ENCODE results near the gene MS4A10.

Gene MS4A10

DNA sequence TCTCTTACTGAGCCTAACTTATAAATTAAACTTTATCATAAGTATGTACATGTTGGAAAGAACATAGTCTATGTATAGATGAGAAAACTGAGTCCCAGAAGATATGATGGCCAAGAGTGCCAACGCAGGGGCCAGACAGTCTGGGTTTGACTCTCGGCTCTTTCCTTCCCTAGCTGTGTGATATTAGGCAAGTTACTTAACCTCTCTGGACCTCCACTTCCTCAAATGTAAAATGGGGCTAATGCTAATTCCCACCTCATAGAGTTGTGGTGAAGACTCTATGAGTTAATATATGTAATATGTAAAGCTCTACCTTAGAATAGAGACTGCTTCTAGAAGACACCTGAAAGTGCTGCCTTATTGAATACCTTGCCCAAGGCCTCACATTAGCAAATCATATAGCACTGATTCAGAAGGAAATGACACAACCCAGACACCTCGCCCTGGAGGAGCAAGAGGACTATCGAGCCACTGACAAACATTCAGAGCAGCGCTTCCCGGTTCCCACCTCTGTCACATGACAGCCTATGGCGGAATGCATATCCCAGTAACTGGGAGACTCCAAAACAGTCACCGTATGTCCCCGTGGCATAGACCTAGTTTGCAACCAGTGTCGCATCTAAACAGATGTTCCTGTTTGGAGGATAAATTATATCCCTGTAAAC lies 45.5 kb downstream of the MS4A10 start:
- no peak for DNase-seq (ENCODE audit: low spot score)

DNA sequence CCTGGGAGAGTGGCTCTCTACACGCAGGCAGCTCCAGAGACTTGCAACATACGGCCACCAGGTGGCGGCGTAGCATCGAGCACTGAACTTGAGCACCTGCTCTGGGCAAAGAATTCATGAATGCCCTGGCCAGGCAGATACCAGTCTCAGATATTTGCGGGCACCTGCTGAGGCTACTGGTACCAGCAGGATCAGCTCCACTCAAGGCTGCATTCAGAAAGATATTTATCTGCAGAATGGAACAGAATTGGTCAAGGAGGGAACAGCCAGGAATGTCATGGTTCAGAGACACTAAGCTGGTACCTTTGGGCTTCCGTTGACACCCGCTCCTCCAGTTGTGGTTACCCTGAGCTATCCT lies 46.0 kb downstream of the MS4A10 start:
- peak; percentile 88 for DNase-seq (ENCODE audit: low spot score)

DNA sequence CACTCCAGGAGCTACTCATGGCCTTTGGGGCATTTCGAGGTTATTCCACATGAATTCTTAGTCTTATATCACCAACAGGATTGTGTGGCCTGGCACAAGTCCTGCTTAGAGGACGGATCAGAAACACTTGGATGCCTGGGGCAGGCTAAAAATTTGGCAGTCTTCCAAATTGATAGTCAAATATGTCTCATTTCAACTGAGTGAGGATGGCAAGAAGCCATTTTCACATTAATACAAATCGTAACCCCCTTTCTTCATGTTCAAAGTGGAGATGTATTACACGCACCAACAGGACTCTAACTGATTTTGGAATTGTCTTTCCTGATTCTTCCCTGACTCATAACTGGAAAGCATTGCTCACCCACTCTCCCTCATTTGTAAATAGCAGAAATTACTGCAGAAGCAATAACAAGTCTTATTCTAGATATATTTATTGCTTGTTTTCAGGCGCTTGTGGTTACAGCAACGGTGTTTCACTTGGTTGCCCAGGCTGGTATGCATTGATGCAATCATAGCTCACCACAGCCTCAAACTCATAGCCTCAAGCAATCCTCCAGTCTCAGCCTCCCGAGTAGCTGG lies 46.5 kb downstream of the MS4A10 start:
- no peak for DNase-seq (ENCODE audit: low spot score)

DNA sequence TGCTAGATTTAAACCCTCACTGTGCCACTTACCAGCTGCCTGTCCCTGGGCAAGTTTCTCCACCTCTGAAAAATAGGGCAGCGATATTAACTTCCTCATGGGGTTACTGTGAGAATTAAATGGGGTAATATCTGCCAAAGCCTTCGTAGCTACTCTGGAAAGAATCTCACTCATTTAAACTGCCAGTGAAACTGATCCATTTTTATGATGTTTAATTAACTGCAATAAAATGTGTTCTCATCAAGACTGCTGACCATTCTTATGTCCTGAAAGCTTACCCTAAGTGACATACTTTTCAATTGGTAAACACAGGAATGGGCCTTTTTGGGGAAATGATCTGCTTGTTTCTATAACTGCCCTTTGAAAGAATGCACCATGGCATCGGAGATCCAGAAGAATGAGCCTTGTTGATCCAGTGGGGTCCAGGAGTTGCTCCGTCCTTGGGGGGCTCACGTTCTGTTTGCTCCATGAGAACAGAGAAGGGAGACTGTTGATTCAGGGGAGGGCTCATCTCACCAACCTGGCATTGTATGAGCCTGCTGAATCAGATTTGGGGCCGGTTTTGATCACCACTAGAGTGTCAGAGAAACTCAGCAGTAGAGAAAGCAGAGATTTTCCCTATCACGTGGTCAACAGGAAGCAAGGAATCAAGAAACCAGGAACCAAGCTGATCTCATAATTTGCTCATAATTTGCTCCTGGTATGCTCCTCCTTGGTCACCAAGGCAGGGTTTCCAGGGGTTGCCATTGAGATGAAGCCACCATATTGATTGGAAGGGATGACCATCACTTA lies 49.8 kb downstream of the MS4A10 start:
- no peak for DNase-seq (ENCODE audit: low spot score)

DNA sequence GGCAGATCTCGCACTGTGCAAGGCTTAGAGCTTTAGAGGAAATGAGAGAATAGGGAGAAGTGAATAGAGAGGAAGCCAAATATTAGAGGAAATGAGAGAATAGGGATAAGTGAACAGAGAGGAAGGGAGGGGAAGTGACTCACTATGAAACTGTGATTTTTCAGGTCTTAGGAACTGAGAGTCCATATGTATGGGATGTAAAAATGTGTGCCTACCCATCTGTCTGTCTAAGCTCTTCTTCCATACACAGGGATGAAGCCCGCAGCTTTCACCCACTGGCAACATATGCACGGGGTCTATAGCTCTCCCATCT lies 50.4 kb downstream of the MS4A10 start:
- DNase-seq (ENCODE audit: low spot score): no peak

DNA sequence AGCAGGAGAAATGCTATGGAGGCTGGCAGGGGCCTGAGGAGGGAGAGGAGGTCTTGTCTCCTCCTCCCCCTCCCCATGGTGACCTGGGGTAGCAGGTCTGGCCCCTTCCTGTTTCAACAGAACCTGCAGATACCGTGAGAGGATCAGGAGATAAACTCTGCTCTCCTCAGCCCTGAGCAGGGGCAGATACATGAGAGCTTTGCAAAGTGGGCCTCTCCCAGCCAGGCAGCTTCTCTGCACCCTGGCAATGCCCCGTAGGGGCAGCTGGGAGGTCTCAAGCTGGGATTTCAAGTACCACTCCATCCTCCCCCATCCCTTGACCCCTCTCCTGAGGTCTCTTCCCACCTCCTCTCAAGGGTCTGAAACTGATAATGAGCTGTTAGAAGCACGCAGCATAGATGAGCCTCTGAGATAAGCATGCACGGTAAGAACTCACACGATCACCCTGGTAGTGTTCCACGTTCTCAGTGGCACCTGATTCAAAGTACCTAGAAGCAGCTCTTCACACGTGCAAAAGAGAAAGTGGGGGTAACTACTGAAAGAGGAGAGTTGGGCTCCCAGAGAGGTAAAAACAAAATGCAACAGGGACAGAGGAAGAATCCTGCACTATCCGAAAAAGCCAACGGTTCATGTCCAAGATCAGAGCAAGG lies 51.9 kb downstream of the MS4A10 start:
- DNase-seq (ENCODE audit: low spot score): no peak

DNA sequence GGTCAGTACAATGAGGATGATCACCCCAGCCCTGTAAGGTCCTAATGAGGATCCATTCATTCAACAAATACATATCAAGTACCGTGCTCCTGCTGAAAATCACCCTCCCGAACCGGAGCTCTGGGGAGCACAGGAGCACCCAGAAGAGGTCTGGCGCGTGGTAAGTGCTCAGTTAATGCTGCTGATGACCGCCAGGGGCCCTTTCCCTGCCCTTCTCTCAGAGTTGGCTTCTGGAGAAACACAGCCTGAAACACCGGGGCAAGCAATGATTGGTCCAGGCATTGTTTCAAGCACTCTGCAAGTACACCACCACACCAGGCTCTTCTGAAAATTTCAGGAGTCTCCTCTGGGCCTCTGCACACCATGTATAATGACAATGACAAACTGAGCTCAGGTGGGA lies 53.0 kb downstream of the MS4A10 start:
- peak; percentile 61 for DNase-seq (ENCODE audit: low spot score)

DNA sequence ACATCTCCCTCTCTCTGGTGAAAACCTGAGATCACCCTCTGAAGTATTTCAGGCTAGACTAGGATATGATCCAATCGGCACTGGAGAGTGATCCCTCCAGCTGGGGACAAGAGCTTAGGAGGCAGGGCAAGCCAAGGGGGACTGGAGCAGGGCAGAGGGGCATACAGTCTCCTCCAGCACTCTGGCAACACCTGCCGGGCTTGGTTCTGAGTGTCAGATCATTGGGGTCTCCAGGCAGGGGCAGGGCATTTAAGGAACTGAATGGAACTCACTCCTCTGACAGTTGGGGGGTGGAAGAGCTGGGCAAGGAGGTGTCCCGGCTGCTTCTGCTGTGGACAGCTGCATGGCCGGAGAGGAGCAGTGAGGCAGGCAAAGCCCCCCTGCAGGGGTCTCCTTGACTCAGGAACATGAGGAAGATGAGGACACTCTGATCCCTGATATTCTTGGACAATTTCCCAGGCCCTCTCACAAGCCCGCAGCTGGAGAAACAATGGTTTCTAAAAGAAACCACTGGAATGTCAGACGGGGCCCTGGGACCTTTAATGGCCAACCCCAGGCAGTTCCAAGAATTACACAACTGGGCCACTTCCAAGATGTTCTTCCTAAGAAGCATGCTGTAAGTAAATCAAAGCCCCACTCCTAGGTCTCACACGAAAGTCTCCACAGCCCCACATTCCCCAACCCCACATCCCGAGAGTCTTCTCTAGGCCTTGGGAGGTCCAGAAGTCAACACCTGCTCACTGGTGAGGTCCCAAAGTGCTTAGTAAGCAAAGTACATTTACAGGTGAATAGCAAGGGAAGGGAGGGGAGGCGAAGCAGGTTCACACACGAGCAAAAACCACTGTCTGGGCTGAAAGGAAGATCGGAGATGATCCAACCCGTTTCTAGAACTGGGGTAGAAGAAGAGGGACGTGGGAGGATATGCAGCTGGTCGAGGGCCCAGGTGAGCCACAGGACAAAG lies 55.6 kb downstream of the MS4A10 start:
- peak; percentile 91 for DNase-seq (ENCODE audit: low spot score)

DNA sequence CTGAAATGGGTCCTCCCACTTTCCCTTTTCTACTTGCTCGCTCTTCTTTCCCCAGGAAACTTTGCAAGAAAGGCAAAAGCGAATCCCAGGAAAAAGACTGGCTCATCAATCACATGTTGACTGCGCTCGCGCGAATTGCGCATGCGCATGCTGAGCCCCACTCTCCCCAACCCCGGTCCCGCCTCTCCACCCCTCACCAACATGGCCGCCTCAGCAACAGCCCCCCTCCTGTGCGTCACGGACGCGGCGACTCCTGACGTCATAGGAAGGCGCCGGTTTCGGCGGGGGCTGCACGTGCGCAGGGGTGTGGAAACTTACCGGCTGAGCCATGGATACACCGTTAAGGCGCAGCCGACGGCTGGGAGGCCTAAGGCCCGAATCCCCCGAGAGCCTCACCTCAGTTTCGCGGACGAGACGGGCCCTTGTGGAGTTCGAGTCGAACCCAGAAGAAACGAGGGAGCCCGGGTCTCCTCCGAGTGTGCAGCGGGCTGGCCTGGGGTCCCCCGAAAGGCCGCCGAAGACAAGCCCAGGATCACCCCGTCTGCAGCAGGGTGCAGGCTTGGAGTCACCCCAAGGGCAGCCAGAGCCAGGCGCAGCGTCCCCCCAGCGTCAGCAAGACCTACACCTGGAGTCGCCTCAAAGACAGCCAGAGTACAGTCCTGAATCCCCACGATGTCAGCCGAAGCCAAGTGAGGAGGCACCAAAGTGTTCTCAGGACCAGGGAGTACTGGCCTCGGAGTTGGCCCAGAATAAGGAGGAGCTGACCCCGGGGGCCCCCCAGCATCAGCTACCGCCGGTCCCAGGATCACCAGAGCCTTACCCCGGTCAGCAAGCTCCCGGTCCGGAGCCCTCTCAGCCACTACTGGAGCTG lies 56.9 kb downstream of the MS4A10 start, which contains the start of gene CCDC86:
Gene CCDC86, plus strand, starts transcription at position 317 of the 871 bp plus-strand sequence. Its CDS starts 12 bp downstream, at position 329.
- peak; percentile 100 for DNase-seq (ENCODE audit: low spot score)

DNA sequence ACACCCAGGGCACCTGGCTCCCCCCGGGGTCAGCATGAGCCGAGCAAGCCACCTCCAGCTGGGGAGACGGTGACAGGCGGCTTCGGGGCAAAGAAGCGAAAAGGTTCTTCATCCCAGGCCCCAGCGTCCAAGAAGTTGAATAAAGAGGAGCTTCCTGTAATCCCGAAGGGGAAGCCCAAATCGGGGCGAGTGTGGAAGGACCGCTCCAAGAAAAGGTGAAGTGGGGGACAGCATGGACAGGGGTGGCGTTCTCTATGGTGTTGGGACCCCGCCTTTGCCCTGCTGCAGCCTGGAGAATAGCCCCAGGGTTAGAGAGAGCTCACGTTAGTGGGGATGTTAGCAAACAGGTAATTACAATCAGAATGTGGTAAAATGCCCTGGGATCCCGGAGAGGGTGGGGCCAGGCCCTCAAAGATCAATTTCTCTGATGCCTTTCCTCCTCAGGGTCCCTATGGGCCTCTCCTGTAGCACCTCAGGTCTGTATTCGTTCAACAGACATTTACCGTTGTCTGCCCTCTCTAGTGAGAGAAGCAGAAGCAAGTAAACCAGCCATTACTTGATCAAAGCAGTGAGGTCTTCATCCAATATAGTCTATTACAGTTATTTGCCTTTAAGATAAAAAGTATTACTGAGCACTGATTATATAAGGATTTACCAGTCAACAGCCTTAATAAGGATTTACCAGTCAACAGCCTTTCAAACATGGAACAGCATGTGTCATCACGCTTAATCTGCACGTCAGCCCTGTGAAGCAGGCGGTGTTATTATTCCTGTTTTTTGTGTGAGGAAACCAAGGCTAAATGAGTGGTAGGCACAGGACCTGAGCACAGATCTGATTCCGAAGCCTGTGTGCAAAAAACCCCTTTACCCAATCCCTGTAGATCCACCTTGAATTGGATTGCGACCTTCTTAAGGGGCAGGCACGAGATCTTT lies 57.8 kb downstream of the MS4A10 start:
- DNase-seq (ENCODE audit: low spot score): no peak

DNA sequence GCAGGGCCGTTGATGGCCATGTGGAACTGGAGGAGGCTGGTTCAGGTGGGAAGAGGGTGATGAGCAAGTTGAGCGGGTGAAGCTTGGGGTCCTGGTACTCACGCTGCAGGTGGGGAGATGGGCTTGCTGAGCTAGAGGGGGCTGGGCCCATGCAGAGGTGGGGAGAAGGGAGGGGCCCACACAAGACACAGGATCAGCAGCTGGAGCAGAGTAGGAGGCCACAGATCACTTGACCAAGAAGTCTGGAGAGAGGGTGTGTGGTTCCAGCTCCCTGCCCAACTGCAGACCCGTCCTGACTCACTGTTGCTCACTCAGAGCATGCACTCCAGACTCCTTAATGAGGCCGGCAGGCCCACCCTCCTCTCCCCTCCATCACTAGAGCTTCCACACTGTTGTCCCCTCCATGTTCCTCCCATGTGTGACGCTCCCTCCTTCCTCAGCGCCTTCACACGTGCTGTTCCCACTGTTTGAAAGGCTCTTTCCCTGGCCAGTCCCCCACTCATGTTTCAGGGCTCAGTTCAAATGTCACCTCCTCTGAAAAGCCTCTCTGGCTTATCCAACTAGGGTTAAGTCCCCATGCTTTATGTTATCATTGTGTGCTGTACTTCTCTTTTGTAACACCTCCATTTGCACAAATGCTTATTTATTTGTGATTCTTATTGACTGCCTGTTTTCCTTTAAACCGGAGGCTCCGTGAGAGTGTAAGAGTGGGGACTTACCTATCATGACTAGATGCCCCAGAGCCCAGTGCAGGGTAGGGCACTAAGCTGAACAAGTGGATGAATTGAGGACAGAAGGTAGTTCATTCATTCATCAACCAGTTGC lies 59.1 kb downstream of the MS4A10 start:
- DNase-seq (ENCODE audit: low spot score): peak; percentile 67

DNA sequence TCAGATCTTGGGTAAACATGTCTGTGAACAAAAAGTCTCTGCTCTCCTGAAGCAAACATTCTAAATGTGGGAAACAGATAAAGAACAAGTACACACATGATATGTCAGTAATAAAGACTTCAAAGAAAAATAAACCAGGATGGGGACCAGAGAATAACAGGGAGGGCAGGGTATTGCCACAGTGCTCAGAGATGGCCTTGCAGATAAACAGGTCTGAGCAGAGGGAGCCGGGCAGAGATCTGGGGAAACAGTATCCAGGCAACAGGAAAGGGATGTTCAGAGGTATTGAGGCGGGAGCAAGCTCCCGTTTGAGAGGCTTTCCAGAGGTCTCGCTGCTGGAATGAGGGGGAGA lies 59.7 kb downstream of the MS4A10 start:
- no peak for DNase-seq (ENCODE audit: low spot score)

DNA sequence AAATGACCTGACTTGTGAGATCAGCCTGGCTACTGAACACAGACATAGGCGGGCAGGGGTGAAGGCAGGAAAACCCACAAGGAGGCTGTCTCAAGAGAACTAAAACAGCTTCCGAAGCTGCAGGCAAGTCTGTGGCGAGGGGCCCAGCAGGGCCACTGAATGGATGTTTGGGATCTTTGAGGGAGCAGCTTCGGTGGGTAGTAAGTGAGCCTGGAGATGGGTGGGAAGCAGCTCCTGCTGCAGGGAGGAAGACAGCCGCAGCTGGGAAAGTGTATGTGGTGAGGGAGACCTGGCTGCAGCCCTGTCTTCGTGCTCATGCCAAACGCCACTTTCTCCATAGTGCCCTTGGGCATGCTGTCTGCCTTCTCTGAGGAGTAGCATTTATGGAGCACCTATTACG lies 60.2 kb downstream of the MS4A10 start:
- no peak for DNase-seq (ENCODE audit: low spot score)

DNA sequence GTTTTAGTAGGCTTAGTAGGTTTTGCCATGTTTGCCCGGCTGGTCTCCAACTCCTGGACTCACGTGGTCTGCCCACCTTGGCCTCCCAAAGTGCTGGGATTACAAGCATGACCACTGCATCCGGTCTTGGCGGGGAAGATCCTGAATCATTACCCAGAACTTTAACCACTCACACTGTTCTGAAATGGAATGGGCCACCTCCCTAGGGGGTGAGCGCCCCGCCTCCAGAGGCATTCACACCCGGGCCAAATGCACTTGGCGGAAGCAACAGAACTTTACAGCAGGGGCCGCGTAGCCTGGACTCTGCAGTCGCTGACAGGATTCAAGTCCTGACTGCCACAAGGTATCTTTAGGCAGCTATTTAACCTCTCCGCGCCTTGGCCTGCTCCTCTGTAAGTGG lies 62.1 kb downstream of the MS4A10 start:
- DNase-seq (ENCODE audit: low spot score): no peak

DNA sequence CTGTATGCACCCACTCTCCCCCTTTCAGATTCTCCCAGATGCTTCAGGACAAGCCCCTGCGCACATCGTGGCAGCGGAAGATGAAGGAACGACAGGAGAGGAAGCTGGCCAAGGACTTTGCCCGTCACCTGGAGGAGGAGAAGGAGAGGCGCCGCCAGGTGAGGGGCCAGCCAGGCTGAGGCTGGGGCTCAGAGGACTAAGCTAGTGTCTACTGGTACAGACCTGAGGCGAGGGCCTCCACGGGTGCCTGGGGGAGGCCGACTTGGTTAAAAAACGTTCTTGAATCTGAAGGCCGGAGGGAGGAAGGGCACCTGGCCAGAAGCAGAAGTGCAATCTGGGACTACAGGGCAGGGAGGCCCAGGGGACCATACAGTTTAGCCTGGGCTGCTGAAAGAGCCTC lies 62.8 kb downstream of the MS4A10 start:
- DNase-seq (ENCODE audit: low spot score): no peak

DNA sequence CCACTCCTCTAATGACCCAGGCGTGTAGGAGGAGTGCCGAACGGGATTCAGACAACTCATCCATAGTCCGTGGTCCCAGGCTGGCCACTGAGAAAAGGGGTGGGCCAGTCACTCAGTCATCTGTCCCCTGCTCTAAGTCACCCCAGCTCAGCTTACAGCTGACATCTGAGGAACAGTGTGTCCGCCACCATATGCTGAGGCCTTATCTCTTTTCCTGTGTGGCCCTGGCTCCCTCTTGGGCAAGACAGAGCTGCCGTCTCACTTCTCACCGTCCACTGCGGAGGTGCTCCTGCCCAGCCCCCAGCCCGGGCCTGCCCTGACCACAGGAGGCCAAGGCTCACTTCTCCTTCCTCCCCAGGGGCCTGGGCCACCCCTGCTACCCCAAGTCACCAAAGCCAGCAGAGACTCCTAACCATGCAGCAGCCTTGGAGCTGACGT lies 63.6 kb downstream of the MS4A10 start:
- no peak for DNase-seq (ENCODE audit: low spot score)

DNA sequence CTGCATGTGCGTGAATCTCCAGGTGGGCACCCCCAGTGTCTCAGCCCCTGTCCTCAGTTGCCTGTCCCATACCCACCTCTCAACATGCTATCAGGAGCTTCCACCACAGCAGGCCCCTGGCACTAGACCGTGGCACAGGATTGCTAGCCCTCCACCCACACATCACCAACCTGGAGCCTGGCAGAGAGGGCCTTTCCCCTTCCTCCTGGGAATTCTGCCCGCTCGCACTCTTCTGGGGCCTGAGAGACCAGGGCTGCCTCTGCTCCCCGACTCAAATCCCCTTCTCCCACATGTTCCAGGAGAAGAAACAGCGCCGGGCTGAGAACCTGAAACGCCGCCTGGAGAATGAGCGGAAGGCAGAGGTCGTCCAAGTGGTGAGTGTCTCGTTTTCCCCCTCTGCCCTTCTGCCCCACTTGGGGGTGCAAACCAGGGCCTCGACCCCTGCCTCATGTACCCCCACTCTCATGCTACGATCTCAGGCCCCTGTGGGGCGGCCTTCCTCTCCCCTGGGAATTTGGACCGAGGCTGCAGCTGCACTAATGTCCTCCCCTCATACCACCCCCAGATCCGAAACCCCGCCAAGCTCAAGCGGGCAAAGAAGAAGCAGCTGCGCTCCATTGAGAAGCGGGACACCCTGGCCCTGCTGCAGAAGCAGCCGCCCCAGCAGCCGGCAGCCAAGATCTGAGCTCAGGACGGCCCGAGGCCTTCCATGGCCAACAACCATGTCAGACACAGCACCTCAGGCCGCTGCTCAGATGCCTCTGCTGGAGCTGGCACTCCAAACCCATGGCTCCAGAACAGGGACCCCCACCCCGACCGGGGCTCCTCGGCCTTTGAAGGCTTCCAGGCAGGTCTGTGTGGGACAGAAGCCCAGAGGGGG lies 64.7 kb downstream of the MS4A10 start:
- DNase-seq (ENCODE audit: low spot score): no peak

Measured in AG20443 (cell line).